HG03432 (cell line): Measurements from ENCODE around the gene FOXR2.
A peak's percentile ranks its signal among the peaks of the same experiment; 100 is the strongest.

ENCODE experiments used
- ATAC-seq: cut with Tn5 transposase; IDR thresholded peaks from one replicate; pipeline ENCODE4 v1.9.1; 2021; ENCODE audit warnings: mild to moderate bottlenecking, moderate library complexity; ENCODE audit not compliant: unreplicated experiment

The FOXR2 gene, protein sequence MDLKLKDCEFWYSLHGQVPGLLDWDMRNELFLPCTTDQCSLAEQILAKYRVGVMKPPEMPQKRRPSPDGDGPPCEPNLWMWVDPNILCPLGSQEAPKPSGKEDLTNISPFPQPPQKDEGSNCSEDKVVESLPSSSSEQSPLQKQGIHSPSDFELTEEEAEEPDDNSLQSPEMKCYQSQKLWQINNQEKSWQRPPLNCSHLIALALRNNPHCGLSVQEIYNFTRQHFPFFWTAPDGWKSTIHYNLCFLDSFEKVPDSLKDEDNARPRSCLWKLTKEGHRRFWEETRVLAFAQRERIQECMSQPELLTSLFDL

DNA sequence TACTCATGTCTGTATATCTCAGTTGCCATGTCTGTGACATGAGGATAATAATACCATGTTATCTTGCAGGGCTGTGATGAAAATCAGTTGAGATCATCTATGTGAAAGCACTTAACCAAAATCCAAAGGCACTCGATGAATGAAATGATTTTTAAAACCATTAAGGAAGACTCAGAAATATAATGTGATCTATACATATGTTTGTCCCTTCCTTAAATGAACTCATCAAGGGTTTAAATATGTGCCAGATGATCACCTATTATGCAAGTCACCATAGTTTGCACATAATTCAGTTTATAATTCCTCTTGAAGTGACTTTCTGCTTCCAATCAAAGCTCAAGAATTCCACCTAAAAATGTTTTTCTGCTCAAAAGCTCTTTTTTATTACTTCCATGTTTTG is at the start of gene FOXR2:
TSS of gene FOXR2 (plus strand) at position 301 of the 400 bp plus-strand sequence. CDS start 312 bp downstream, outside the sequence.
- ATAC-seq, result no peak

DNA sequence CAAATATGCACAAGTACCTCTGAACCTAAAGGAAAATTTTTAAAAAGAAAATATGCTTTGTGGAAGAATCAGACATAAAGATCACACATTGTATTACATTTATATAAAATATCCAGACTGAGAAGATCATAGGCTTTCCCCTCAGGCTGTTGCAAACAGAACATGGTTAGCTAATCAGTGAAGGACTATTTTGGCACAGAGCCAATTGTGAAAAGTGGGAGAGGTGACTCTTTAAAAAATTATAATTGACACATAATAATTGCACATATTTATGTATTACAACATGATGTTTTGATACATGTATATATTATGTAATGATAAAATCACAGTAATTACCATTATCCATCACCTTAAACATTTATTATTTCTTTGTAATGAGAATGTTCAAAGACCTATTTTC is 44.1 kb upstream of the FOXR2 start:
- ATAC-seq, result no peak

DNA sequence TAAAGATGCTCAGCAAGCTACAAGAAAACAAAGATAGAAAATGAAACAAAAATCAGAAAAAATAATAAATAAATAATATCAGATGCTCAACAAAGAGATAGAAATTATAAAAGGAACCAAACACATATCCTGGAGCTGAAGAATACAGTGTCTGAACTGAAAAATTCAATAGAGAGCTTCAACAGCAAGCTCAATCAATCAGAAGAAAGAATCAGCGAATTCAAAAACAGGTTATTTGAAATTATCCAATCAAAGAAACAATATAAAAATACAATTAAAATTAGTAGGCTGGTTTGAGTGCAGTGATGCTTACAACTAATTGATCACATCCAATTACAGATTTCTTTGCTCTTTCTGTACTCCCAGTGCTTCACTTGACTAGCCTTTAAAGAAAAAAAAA is 40.8 kb upstream of the FOXR2 start:
- no peak for ATAC-seq

DNA sequence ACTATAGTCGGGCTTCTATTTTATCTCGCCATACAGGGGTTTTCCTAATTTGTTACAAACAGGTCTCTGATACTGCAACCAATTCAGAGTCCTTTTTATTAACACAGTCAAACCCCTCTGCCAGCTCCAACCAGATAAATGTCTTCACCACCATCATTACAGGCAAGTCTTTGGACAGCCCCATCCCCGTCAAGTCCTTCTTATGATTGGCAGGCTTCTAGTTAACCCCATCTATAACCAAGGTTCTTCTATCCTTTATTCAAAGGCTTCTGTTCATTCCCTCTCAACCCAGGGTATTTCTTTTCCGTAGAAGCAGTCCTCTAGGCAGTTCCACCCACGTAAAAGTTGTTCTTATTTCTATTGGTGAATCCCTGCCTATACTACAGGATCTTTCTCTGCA is 29.9 kb upstream of the FOXR2 start:
- ATAC-seq, result no peak

DNA sequence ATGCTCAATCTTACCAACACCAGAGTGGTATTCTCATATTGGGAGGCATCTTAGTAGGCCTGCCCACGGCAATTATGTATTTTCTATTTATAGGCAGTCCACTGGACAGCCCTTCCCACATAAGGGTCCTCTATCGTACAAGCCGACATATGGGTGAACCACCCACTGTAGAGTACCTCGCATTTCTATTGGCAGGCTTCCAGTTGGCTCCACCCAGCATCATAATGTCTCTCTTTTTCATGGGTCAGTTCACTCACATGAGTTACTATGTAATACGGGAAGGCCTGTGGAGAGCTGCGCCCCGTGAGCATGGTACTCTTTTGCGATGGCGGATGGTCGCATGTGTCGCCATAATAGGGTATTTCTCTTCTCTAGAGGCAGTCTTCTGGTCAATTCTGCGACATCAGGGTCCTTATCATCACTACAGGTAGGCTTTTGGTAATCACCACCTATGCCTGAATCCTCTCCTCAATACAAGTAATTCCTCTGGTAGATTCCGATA is 29.4 kb upstream of the FOXR2 start:
- no peak for ATAC-seq

DNA sequence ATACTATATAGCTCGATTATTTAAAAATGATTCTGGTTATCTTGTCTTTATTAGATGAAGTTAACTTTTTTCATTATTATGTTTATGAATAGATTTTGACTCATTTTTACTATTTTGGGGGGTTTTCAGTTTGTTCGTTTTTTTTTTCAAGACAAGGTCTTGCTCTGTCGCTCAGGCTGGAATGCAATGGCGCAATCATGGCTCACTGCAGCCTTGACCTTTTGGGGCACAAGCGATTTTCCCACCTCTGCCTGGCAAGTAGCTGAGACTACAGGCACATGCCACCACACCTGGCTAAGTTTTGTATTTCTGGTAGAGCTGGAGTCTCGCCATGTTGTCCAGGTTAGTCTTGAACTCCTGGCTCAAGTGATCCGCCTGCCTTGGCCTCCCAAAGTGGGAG is 24.9 kb upstream of the FOXR2 start:
- no peak for ATAC-seq

DNA sequence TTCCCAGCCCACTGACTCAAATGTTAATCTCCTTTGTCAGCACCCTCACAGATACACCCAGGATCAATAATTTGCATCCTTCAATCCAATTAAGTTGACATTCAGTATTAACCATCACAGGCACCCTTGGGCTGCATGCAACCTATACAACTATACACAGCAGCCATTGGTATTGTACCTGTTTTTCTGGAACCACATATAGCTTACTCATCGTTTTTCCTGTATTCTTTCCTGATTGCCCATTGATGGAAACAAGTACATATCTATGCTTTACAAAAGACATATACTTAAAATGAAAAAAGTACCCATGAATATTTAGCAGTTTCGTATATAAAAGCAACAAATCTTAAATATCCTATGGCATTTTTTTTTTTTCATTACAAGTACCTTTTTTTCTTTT is 3.7 kb upstream of the FOXR2 start:
- ATAC-seq, result no peak

DNA sequence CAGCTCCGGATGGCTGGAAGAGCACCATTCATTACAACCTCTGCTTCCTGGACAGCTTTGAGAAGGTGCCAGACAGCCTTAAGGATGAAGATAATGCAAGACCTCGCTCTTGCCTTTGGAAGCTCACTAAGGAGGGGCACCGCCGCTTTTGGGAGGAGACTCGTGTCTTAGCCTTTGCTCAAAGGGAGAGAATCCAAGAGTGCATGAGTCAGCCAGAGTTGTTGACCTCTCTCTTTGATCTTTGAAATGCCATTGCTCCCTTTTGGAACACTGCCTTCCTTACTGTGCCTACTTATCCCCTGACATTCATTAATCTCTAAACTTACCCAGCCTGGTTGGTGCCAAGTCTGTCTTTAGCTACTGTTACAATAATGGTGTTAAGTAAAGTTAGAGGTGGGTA is 1.2 kb downstream of the FOXR2 start:
- ATAC-seq, result no peak

DNA sequence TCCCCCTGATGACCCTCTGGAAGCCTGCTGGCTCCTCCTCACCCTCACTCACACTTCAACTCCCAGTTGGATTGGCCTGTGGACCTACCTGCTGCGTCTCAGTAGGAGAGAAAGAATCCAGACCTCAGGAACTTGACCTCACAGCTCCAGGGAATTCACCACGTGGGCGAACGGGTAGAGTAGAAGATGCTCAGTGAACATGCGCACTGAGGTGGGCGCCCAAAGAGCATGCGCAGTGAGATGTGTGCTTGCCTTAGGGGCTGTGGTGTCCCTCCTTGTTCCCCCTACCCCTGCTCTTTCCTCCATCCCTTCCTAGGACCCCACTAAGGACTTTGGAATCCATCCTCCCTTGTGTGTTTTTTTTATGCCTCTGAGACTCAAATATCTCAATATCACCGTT is 12.9 kb downstream of the FOXR2 start:
- ATAC-seq, result no peak

DNA sequence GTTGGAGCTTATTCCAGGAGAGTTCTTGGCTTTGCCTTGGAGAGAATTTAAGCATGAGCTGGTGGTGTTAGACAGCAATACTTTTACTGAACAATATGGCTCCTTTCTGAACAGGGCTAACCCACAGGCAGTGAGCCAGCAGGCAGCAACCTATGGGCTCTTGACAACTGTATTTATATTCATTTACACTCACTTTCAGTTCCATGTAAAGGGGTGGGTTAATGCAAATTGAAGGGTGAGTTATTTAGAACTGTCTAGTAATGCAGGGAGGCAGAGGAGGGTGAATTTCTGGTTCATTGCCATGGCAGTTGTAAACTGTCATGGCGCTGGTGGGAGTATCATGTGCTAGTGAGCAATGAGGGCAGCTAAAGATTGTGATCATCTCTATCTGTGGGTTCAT is 15.7 kb downstream of the FOXR2 start:
- no peak for ATAC-seq

DNA sequence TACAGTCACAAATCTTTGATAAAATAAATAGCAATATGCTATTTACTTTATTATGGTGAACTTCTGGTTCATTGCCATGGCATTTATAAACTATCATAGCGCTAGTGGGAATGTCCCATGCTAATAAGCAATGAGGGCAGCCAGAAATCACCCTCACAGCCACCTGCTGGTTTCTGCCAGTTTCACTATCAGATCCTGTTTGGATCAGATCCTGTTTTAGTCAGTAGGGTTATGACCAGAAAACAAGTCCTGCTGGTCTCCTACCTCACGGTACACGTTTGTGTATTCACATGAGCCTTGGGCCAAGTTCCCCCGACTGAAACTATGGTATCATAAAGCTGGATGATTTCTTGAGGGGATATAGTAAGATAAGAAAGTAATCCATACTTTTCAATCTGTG is 17.7 kb downstream of the FOXR2 start:
- peak; percentile 77 for ATAC-seq

DNA sequence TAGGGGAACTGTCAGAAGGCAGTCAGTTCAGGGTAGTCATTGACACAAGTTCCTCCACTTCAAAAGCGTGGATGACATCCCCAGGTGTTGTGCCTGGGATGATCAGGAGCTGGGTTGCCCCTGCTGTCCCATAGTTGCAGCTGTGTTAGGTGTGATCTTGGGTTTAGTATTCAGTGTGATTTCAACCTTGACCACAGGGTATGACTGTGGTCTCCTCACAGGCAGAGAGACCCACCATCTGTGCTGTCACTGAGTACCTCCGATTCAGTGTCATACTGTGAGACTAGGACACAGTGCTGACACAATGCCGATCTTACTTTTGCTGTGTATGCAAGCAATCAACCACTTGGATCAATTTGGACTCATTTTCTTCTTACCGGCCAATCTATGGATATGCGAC is 25.2 kb downstream of the FOXR2 start:
- peak; percentile 37 for ATAC-seq

DNA sequence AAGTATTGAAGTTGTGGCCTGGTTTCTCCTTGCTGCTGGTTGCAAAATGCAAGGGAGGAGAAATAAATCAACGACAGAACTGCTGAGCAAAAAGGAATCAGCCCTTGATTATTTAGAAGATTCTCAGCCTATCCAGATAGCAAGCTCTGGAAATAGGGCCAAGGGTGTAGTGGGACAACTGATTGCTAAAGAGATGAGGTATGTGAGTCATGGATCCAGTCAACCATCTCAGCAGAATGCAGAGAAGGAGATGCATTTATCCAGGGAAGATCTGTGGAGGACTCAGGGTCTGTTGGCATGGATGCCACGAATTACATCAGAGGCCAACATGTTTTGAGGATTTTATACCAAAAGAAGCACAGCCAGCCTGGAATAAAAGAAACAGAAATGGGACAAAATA is 36.7 kb downstream of the FOXR2 start:
- no peak for ATAC-seq

DNA sequence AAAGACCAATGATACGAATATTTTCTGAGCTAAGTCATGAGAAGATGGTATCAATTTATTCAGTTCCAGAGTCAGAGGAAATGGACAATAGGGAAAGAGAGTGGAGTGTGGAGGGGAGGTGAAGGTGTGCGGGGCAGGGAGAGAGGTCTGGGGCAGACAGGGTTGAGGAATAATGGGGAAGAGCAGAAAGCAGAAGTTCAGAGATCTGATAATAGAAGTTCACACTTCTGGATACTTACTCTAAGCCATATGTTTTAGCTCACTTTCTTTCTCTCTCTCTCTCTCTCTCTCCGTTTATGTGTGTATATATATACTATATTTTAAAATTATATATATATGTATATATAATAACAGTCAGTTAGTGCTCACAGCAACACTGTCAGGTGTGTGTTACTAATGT is 40.4 kb downstream of the FOXR2 start:
- no peak for ATAC-seq

DNA sequence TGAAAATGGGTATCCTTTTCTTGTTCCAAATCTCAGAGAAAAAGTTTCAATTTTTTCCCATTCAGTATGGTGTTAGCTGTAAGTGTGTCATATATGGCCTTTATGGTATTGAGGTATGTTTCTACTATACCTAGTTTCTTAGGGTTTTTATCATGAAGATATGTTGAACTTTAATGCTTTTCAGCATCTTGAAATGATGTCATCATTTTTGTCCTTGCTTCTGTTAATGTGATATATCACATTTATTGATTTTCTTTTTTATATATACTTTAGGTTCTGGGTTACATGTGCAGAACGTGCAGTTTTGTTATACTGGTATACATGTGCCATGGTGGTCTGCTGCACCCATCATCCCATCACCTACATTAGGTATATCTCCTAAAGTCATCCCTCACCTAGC is 44.9 kb downstream of the FOXR2 start:
- ATAC-seq, result no peak
